ENCODE measurements around the gene MPPED1.

GRCh38 chr22:43385770-43386641, 25.8 kb upstream of the MPPED1 start:
- peak in 5 of 7 experiments; percentile 84 to 90 (median 86) for TF ChIP-seq CTCF (IDR thresholded peaks at IDR 0.05)
- TF ChIP-seq POLR2A (IDR thresholded peaks at IDR 0.05), result no peak
- TF ChIP-seq EP300 (IDR thresholded peaks at IDR 0.05), result no peak
- peak in 1 of 3 donors; percentile 33 for TF ChIP-seq POLR2AphosphoS5 (IDR thresholded peaks at IDR 0.05)
